NT2/D1 (cell line): ENCODE data around the gene RTN1.

Source experiments
- SUZ12 ChIP-seq: IDR thresholded peaks from 2 replicates; pipeline ENCODE4 v1.6.1; 2011; ENCODE audit not compliant: insufficient read length, insufficient read depth; ENCODE audit errors: extremely low read depth
- YY1 ChIP-seq: IDR thresholded peaks from 2 replicates; pipeline ENCODE4 v1.6.1; 2011; ENCODE audit not compliant: insufficient read length, insufficient read depth

GRCh38 chr14:59566296-59566695 lies 304.3 kb downstream of the RTN1 start:
- TF ChIP-seq YY1 (no peak), SUZ12 (no peak)
